Activated T-cell treated with anti-CD3 and anti-CD28 coated beads, Interleukin-2, amount 50 U/mL, for 24 hours (primary cell): ENCODE measurements around the gene F3.

Experiments
- DNase-seq: peaks from one replicate; pipeline ENCODE4 v3.0.0-alpha.2; 2020
- H3K27ac Mint-ChIP-seq: 2 replicates; pipeline ENCODE4 v1.8.0; 2020; ENCODE audit warnings: mild to moderate bottlenecking, mixed read lengths
- H3K27me3 Mint-ChIP-seq: 2 replicates; pipeline ENCODE4 v1.8.0; 2020; ENCODE audit warnings: mixed read lengths
- H3K36me3 Mint-ChIP-seq: 2 replicates; pipeline ENCODE4 v1.8.0; 2020; ENCODE audit warnings: low read depth, mixed read lengths
- H3K4me1 Mint-ChIP-seq: 2 replicates; pipeline ENCODE4 v1.8.0; 2020; ENCODE audit warnings: low read depth, mixed read lengths
- H3K4me3 Mint-ChIP-seq: 2 replicates; pipeline ENCODE4 v1.8.0; 2020; ENCODE audit warnings: mild to moderate bottlenecking, moderate library complexity, mixed read lengths
- H3K9me3 Mint-ChIP-seq: 2 replicates; pipeline ENCODE4 v1.8.0; 2020; ENCODE audit warnings: mixed read lengths

The F3 gene

DNA sequence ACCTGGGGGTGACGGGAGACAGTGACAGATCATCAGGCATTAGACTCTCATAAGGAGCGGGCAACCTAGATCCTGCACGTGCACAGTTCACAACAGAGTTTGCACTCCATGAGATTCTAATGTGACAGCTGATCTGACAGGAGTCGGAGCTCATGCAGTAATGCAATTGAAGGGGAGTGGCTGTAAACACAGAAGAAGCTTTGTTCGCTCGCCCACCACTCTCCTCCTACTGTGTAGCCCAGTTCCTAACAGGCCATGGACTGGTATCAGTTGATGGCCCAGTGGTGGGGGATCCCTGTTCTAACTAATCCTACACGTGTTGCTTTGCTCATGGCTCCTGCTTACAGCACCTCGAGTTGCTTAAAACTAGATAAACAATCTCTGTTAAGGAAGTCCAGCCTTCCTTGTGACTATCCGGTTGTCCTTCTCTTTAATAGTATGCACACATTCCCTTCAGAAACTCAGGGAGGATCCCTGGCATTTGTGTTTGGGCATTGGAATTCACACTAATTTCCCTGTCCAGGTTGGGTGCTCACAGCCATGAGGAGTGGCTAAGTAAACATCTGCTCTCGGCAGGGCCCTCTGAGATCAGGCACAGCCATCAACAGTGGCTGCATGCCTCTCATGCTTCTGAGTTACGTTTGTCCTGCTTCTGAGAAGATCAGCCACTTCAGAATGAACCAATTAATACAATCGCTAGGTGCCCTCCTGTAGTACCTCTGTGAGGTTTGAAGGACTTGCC lies 21.1 kb upstream of the F3 start:
- Mint-ChIP-seq H3K36me3 (no peaks in the 10 kb centered on the region), H3K4me3 (no peak overlapping the region), H3K27ac (no peak overlapping the region), H3K9me3 (no peaks in the 10 kb centered on the region), H3K27me3 (peaks cover 2% of the 10 kb centered on the region), H3K4me1 (no peaks in the 10 kb centered on the region)
- no peak for DNase-seq

DNA sequence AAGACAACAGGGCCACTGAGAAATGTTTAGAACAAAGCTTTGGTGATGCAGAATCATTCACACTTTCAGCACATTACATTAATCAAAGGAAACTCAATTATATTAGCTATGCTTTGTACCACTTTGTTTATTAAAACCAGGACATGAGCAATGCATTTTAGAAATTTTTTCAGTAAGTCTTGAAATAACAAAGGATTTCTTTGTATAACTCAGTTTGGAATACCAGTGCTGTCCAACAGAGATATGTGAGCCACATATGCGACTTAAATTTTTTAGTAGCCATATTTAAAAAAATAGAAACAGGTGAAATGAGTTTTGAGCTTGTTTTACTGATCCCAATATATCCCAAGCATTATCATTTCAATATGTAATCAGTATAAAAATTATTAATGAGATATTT lies 18.8 kb upstream of the F3 start:
- no peaks in the 10 kb centered on the region for H3K4me1 Mint-ChIP-seq
- H3K27me3 Mint-ChIP-seq = peaks cover 4% of the 10 kb centered on the region
- H3K36me3 Mint-ChIP-seq = no peaks in the 10 kb centered on the region
- H3K27ac Mint-ChIP-seq = no peak overlapping the region
- H3K4me3 Mint-ChIP-seq = no peak overlapping the region
- H3K9me3 Mint-ChIP-seq = no peaks in the 10 kb centered on the region
- DNase-seq = no peak

DNA sequence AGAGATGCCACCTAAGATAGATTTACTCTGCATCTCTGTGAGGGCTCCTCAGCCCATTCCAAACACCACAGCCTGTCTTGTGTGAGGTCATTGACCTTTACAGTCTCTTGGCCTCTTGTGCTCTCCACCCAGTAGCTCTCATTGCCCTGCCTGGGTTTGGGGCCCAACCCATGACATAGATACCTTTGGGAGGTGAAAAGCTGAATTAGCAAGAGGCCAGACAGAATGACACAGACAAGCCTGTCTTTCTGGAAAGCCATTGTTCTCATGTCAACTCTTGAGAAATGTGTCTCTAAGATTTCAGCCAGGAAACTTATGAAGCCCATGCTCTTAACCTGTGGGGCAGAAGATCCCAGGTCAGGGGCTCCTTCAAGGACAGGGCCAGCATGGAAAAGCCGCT lies 18.4 kb upstream of the F3 start:
- DNase-seq = no peak
- Mint-ChIP-seq H3K9me3 (no peaks in the 10 kb centered on the region), H3K27me3 (peaks cover 7% of the 10 kb centered on the region), H3K4me3 (no peak overlapping the region), H3K27ac (no peak overlapping the region), H3K4me1 (no peaks in the 10 kb centered on the region), H3K36me3 (no peaks in the 10 kb centered on the region)

- no peaks in the 10 kb centered on the region for H3K4me1 Mint-ChIP-seq
- H3K27ac Mint-ChIP-seq = no peak overlapping the region
- H3K27me3 Mint-ChIP-seq = peaks cover 22% of the 10 kb centered on the region
- H3K4me3 Mint-ChIP-seq = no peak overlapping the region
- no peaks in the 10 kb centered on the region for H3K9me3 Mint-ChIP-seq
- H3K36me3 Mint-ChIP-seq = no peaks in the 10 kb centered on the region
- DNase-seq = no peak
Observed at GRCh38 chr1:94555091-94555490, 13.5 kb upstream of the F3 start.

DNA sequence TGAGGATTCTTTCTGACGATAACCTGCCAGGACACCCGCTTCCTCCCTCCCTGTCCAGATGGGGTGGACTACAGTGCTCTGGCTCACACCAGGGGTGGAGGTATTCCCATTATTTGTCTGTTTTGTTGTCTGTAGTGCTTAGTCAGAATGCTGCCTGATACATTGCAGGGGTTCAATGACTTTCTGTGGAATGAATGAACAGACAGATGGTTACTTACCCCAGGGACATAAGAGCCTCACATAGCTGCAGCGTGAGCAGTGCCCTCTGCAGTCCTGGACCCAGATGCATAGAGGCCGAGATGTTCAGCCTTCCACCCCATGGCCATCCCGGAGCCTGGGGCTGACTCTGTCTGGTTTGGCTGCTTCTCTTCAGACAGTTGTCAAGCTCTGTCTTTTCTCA lies 13.0 kb upstream of the F3 start:
- Mint-ChIP-seq H3K36me3 (no peaks in the 10 kb centered on the region), H3K27ac (no peak overlapping the region), H3K4me3 (no peak overlapping the region), H3K9me3 (no peaks in the 10 kb centered on the region), H3K27me3 (peaks cover 27% of the 10 kb centered on the region), H3K4me1 (no peaks in the 10 kb centered on the region)
- no peak for DNase-seq

GRCh38 chr1:94553931-94554330 lies 12.4 kb upstream of the F3 start:
- Mint-ChIP-seq H3K4me3 (no peak overlapping the region), H3K27me3 (peaks cover 27% of the 10 kb centered on the region), H3K4me1 (no peaks in the 10 kb centered on the region), H3K9me3 (no peaks in the 10 kb centered on the region), H3K36me3 (no peaks in the 10 kb centered on the region), H3K27ac (no peak overlapping the region)
- DNase-seq = no peak

GRCh38 chr1:94553323-94553730 lies 11.8 kb upstream of the F3 start:
- peaks cover 29% of the 10 kb centered on the region for H3K27me3 Mint-ChIP-seq
- H3K9me3 Mint-ChIP-seq = no peaks in the 10 kb centered on the region
- no peak for DNase-seq
- H3K27ac Mint-ChIP-seq = no peak overlapping the region
- no peak overlapping the region for H3K4me3 Mint-ChIP-seq
- no peaks in the 10 kb centered on the region for H3K4me1 Mint-ChIP-seq
- H3K36me3 Mint-ChIP-seq = no peaks in the 10 kb centered on the region

DNA sequence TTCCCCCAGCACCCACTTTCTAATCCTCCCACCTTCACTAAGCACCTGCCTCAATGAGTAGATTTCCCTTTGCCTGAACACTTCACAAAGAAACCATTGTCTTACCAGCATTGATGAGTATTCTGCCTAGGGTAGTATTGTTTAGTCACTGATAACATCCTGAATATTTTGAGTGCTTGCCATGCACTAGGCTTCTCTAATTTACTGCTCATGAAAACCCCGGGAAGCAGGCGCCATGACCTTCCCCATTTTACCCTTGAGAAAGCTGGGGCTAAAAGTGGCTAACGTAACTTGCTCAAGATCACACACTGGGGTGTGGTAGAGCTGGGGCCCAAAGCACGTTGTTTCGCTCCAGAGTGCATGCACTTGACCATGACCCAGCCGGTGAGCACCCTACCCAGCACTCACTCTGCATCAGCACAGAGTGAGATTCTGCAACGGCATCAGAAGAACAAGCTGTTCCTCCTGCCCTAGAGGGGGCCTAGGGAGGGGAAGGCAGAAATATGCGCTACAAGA lies 10.6 kb upstream of the F3 start:
- no peak overlapping the region for H3K27ac Mint-ChIP-seq
- no peak for DNase-seq
- no peaks in the 10 kb centered on the region for H3K4me1 Mint-ChIP-seq
- no peaks in the 10 kb centered on the region for H3K9me3 Mint-ChIP-seq
- peaks cover 38% of the 10 kb centered on the region for H3K27me3 Mint-ChIP-seq
- no peaks in the 10 kb centered on the region for H3K36me3 Mint-ChIP-seq
- H3K4me3 Mint-ChIP-seq = no peak overlapping the region

DNA sequence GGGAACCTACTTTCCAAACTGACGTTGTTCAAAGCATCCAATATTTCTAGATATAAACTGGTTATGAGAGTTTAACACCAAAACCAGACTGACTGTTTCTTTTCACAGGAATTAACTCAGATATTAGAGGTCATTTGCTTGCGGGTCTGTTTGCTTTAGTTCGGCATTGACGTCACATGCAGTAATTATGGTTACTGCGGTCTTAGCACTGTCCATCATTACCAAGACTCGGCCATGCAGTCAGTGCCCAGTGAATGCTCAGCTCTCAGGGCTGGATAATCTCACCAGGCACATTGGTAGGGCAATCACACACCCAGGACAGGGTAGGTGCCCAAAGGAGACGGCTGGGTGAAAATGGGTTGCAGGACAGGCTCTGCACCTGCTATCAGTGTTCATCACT lies 9.9 kb upstream of the F3 start:
- peaks cover 44% of the 10 kb centered on the region for H3K27me3 Mint-ChIP-seq

GRCh38 chr1:94550800-94551241 lies 9.3 kb upstream of the F3 start:
- DNase-seq = no peak
- Mint-ChIP-seq H3K27ac (no peak overlapping the region), H3K4me3 (no peak overlapping the region), H3K27me3 (peaks cover 48% of the 10 kb centered on the region), H3K4me1 (no peaks in the 10 kb centered on the region), H3K36me3 (no peaks in the 10 kb centered on the region), H3K9me3 (no peaks in the 10 kb centered on the region)

More for the DNA sequence above, 9.9 kb upstream of the F3 start:
- Mint-ChIP-seq H3K4me3 (no peak overlapping the region), H3K4me1 (no peaks in the 10 kb centered on the region), H3K36me3 (no peaks in the 10 kb centered on the region), H3K9me3 (no peaks in the 10 kb centered on the region), H3K27ac (no peak overlapping the region)
- DNase-seq = no peak

GRCh38 chr1:94550396-94550795 lies 8.8 kb upstream of the F3 start:
- no peak for DNase-seq
- Mint-ChIP-seq H3K4me1 (no peaks in the 10 kb centered on the region), H3K9me3 (no peaks in the 10 kb centered on the region), H3K27ac (no peak overlapping the region), H3K36me3 (no peaks in the 10 kb centered on the region), H3K27me3 (peaks cover 49% of the 10 kb centered on the region), H3K4me3 (no peak overlapping the region)

DNA sequence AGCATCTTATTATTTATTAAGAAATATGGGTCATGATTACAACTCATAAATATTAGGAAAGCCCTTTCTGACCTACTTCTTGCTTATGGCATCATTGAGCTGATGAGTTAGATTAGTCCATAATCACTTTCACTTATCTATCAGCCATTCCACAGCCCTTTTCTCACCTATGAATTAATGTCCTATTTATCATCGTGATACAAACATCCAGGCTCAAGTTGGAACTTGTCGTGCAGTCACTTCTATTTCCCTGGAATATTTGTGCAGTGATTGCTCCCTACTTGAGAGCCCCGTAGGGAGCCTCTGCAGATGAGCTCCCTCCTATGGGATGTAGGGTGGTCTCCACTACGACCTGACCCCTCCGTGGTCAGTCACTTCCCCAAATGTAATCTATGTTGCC lies 8.1 kb upstream of the F3 start:
- H3K4me1 Mint-ChIP-seq = peaks cover 4% of the 10 kb centered on the region
- peaks cover 52% of the 10 kb centered on the region for H3K27me3 Mint-ChIP-seq
- no peaks in the 10 kb centered on the region for H3K36me3 Mint-ChIP-seq
- H3K27ac Mint-ChIP-seq = no peak overlapping the region
- no peak for DNase-seq
- no peaks in the 10 kb centered on the region for H3K9me3 Mint-ChIP-seq
- no peak overlapping the region for H3K4me3 Mint-ChIP-seq

GRCh38 chr1:94544706-94545490 lies 3.3 kb upstream of the F3 start:
- peaks cover 20% of the 10 kb centered on the region for H3K4me1 Mint-ChIP-seq
- H3K36me3 Mint-ChIP-seq = no peaks in the 10 kb centered on the region
- H3K27ac Mint-ChIP-seq = no peak overlapping the region
- peaks cover 72% of the 10 kb centered on the region for H3K27me3 Mint-ChIP-seq
- H3K9me3 Mint-ChIP-seq = no peaks in the 10 kb centered on the region
- DNase-seq = no peak
- H3K4me3 Mint-ChIP-seq = no peak overlapping the region

DNA sequence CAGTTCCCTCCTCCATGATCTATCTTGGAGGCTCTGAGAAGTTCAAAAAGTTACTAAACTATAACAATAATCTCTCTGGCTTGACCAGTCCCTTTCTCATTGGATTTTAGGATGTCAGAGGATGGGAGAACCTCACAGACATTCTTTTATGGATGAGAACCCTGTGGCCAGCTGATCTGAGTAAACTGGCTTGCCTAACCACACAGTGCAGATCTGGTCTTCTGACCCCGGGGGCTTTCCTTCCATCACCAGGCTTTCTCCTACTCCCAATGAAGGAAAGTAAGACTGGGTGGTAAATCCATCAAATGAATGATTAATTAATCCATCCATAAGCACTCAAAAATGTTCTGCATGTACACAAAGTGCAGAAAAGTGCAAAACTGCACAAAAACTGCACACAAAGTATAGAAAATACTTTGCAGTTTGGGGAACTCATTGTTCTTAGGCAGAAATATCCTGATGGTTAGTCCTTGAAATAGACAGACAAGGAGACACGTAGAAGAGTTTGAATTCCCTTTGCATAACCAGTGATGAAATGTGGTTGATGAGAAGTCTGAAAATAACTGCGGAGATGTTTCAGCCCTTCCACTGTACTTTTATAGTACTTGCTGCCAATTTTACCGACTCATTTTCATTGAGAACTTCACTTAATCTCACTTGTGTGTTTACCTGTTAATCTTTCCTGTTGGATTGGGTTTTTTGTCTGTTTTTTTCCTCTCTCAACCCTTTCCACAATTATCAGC lies 2.5 kb upstream of the F3 start:
- Mint-ChIP-seq H3K36me3 (no peaks in the 10 kb centered on the region), H3K4me1 (peaks cover 20% of the 10 kb centered on the region), H3K4me3 (no peak overlapping the region), H3K9me3 (no peaks in the 10 kb centered on the region), H3K27me3 (peaks cover 77% of the 10 kb centered on the region), H3K27ac (no peak overlapping the region)
- no peak for DNase-seq
